H1 (cell line): ENCODE data around the gene DNAJC17. TPM values are rescaled to one million over a fixed set of nuclear protein-coding genes. Genes with fewer than 3 reads are reported as not detected.
A peak's percentile ranks its signal among the peaks of the same experiment; 100 is the strongest.

Experiments used
- ASH2L ChIP-seq: fragments of 200-600, 300-600 bp; sonication (generic); IDR thresholded peaks from one replicate; pipeline ENCODE4 v1.7.1; 2017; ENCODE audit warnings: low read length
- ATF2 ChIP-seq: IDR thresholded peaks from 2 replicates; pipeline ENCODE4 v1.6.1; 2012; ENCODE audit warnings: low read length, inconsistent platforms
- ATF3 ChIP-seq: IDR thresholded peaks from 2 replicates; pipeline ENCODE4 v1.6.1; 2011; ENCODE audit warnings: low read depth, mild to moderate bottlenecking, low read length; ENCODE audit not compliant: insufficient read depth
- BCL11A ChIP-seq, 2 experiments: IDR thresholded peaks; one replicate each; pipeline ENCODE4 v1.6.1; 2011; ENCODE audit warnings: low read depth in 2 of 2, low read length in 2 of 2, mild to moderate bottlenecking in 2 of 2
- CBX5 ChIP-seq: fragments of 300-800, 300-1000 bp; sonication (generic); IDR thresholded peaks from 2 replicates; pipeline ENCODE4 v1.7.1; 2016; ENCODE audit warnings: antibody characterized with exemption, low read length, low read depth
- CEBPB ChIP-seq: IDR thresholded peaks from 2 replicates; pipeline ENCODE4 v1.6.1; 2012; ENCODE audit warnings: low read depth, low read length
- CHD1 ChIP-seq: IDR thresholded peaks from 2 replicates; pipeline ENCODE4 v1.6.1; 2012; ENCODE audit warnings: low read depth, low read length, improper control_type of control experiment
- CTBP2 ChIP-seq: IDR thresholded peaks from 2 replicates; pipeline ENCODE4 v1.7.0; 2011; ENCODE audit warnings: borderline replicate concordance, mild to moderate bottlenecking, moderate library complexity, mixed read lengths, low read length; ENCODE audit not compliant: insufficient read depth, insufficient read length
- FOSL1 ChIP-seq: IDR thresholded peaks from 2 replicates; pipeline ENCODE4 v1.6.1; 2011; ENCODE audit warnings: mild to moderate bottlenecking, low read depth, low read length, moderate library complexity; ENCODE audit not compliant: insufficient read depth
- GTF2F1 ChIP-seq: IDR thresholded peaks from 2 replicates; pipeline ENCODE4 v1.6.1; 2012; ENCODE audit warnings: low read depth, low read length, improper control_type of control experiment, borderline replicate concordance
- HDAC6 ChIP-seq: IDR thresholded peaks from one replicate; pipeline ENCODE4 v1.7.1; 2012; ENCODE audit warnings: low read depth, mild to moderate bottlenecking, inconsistent platforms, low read length, moderate library complexity
- NANOG ChIP-seq: IDR thresholded peaks from 2 replicates; pipeline ENCODE4 v1.6.1; 2011; ENCODE audit warnings: low read length, low read depth, mild to moderate bottlenecking, inconsistent platforms; ENCODE audit not compliant: insufficient read depth, poor library complexity, severe bottlenecking
- PHF8 ChIP-seq: fragments of 200-600 bp; sonication (generic); conservative IDR thresholded peaks from 2 replicates; pipeline ENCODE4 v1.7.1; 2012; ENCODE audit warnings: low read depth, mild to moderate bottlenecking, inconsistent platforms, low read length, moderate library complexity
- POLR2A ChIP-seq, 2 experiments: IDR thresholded peaks; 1 replicate in 1 of 2; 2 replicates in 1 of 2; pipeline ENCODE4 v1.6.1; 2011; ENCODE audit warnings: low read depth in 2 of 2, low read length in 2 of 2, mild to moderate bottlenecking in 2 of 2; ENCODE audit errors: control extremely low read depth in 1 of 2
- POU5F1 ChIP-seq: IDR thresholded peaks from 2 replicates; pipeline ENCODE4 v1.6.1; 2011; ENCODE audit warnings: low read depth, mild to moderate bottlenecking, low read length, moderate library complexity
- RAD21 ChIP-seq, 2 experiments: IDR thresholded peaks in 1 of 2; conservative IDR thresholded peaks in 1 of 2; 2 replicates each; pipeline ENCODE4 v1.6.1; 2011; ENCODE audit warnings: low read depth in 2 of 2, low read length in 2 of 2, improper control_type of control experiment in 1 of 2, inconsistent platforms in 1 of 2, mild to moderate bottlenecking in 1 of 2, moderate library complexity in 1 of 2
- RNF2 ChIP-seq: fragments of 200-900, 300-1000 bp; sonication (generic); IDR thresholded peaks from 2 replicates; pipeline ENCODE4 v1.7.1; 2016; ENCODE audit warnings: borderline replicate concordance, low read depth, mild to moderate bottlenecking, antibody characterized with exemption, low read length; ENCODE audit not compliant: poor library complexity, severe bottlenecking; ENCODE audit errors: missing control alignments
- SAP30 ChIP-seq: fragments of 300-600 bp; sonication (generic); IDR thresholded peaks from 2 replicates; pipeline ENCODE4 v1.7.1; 2012; ENCODE audit warnings: low read length, moderate library complexity, mild to moderate bottlenecking, inconsistent platforms; ENCODE audit not compliant: insufficient read depth, insufficient replicate concordance
- SP1 ChIP-seq: IDR thresholded peaks from 2 replicates; pipeline ENCODE4 v1.6.1; 2011; ENCODE audit warnings: low read depth, low read length
- SP4 ChIP-seq: IDR thresholded peaks from 2 replicates; pipeline ENCODE4 v1.6.1; 2012; ENCODE audit warnings: low read length, inconsistent platforms
- ZNF274 ChIP-seq: IDR thresholded peaks from 2 replicates; pipeline ENCODE4 v1.7.0; 2012; ENCODE audit warnings: low read length, borderline replicate concordance; ENCODE audit errors: extremely low read depth
- polyA plus RNA-seq, 7 experiments: library from polyadenylated mRNA; depleted of rRNA in 3 of 7; stranded (reverse) in 5 of 7; unstranded in 2 of 7; fragments of >200 nt in 5 of 7; fragments of 200-250 nt in 2 of 7; gene quantifications; 1 replicate in 5 of 7; 2 replicates in 1 of 7; 4 replicates in 1 of 7; pipeline versions ENCODE4 v1.2.1 to v1.2.3, GENCODE V29; 2011 to 2013; ENCODE audit warnings: missing spikeins in 2 of 7, mixed read lengths in 2 of 7
- total RNA-seq: library from RNA; stranded (reverse); fragmentation: NEBNext Ultra II Directional; extraction: Animal tissue kit (Norgen Biotek cat#: 25700); gene quantifications from 2 replicates; pipeline ENCODE4 v1.2.1, GENCODE V29; 2021

The DNAJC17 gene
- total and polyA plus RNA-seq, 2 of the 8 experiments (the other 6 are each of a cell fraction or from before 2014, with no cell fraction given), result 39.5 to 45.4 TPM

GRCh38 chr15:40754883-40755811 lies 52.1 kb downstream of the DNAJC17 start, which contains the start of gene RMDN3 (continued):
- TF ChIP-seq CHD1, result peak; percentile 75
- TF ChIP-seq SAP30, result no peak
- TF ChIP-seq PHF8, result peak; percentile 82
- no peak for TF ChIP-seq RAD21 (IDR thresholded peaks at IDR 0.05 in 1 of 2, conservative IDR thresholded peaks at IDR 0.05 in 1 of 2; ENCODE audit: low read depth in 2 of 2, low read length in 2 of 2)
- no peak for TF ChIP-seq HDAC6
- TF ChIP-seq NANOG, result no peak
- no peak for TF ChIP-seq ZNF274
- peak; percentile 95 for TF ChIP-seq ATF3
- TF ChIP-seq BCL11A (IDR thresholded peaks at IDR 0.05; ENCODE audit: low read depth in 2 of 2, low read length in 2 of 2), result no peak
- TF ChIP-seq CBX5, result no peak
- no peak for TF ChIP-seq ATF2
- TF ChIP-seq SP1, result peak; percentile 91
- peak; percentile 65 for TF ChIP-seq ASH2L
- peak; percentile 82; the same call in 1 of the 2 replicates for TF ChIP-seq SP4
- TF ChIP-seq POLR2A (IDR thresholded peaks at IDR 0.05; ENCODE audit: control extremely low read depth in 1 of 2, low read depth in 2 of 2, low read length in 2 of 2), result peak; percentile 95 to 99
- no peak for TF ChIP-seq CEBPB
- no peak for TF ChIP-seq FOSL1
- no peak for TF ChIP-seq CTBP2
- no peak for TF ChIP-seq POU5F1
- TF ChIP-seq GTF2F1, result peak; percentile 80
- TF ChIP-seq RNF2, result no peak
